Frontal cortex (tissue), 1 donor: ENCODE measurements around the gene RYK. TPM values are rescaled to one million over a fixed set of nuclear protein-coding genes. Genes with fewer than 3 reads are reported as not detected.

Source experiments
- total RNA-seq: library from RNA; depleted of rRNA; stranded (reverse); fragments of >200 nt; gene quantifications from one replicate; pipeline ENCODE4 v1.2.3, GENCODE V29; 2014

The RYK gene
- total RNA-seq, 1 donor from 2014 or later: 89.3 TPM

Other genes starting within 250 kb of the RYK start
- gene SLCO2A1, start 220.9 kb downstream of the RYK start, total RNA-seq: under 0.01 TPM
- gene AMOTL2, start 123.6 kb upstream of the RYK start, total RNA-seq: 62.0 TPM
- 41.6 TPM for gene ANAPC13, start 235.1 kb upstream of the RYK start, total RNA-seq
- gene CEP63, start 235.2 kb upstream of the RYK start, total RNA-seq: 22.4 TPM